C4-2B (cell line): ENCODE measurements around the gene PLK2.

Source experiments
- ZFX ChIP-seq: fragments of 450-650 bp; IDR thresholded peaks from 2 replicates; pipeline ENCODE4 v1.6.1; 2017
- TF ChIP-seq, protein P1 (sequence below): fragments of 450-650 bp; conservative IDR thresholded peaks from 2 replicates; pipeline ENCODE4 v1.5.1; 2017; ENCODE audit warnings: mild to moderate bottlenecking

- TF ChIP-seq, protein P1, sequence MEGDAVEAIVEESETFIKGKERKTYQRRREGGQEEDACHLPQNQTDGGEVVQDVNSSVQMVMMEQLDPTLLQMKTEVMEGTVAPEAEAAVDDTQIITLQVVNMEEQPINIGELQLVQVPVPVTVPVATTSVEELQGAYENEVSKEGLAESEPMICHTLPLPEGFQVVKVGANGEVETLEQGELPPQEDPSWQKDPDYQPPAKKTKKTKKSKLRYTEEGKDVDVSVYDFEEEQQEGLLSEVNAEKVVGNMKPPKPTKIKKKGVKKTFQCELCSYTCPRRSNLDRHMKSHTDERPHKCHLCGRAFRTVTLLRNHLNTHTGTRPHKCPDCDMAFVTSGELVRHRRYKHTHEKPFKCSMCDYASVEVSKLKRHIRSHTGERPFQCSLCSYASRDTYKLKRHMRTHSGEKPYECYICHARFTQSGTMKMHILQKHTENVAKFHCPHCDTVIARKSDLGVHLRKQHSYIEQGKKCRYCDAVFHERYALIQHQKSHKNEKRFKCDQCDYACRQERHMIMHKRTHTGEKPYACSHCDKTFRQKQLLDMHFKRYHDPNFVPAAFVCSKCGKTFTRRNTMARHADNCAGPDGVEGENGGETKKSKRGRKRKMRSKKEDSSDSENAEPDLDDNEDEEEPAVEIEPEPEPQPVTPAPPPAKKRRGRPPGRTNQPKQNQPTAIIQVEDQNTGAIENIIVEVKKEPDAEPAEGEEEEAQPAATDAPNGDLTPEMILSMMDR: no peak
- no peak for TF ChIP-seq ZFX
Observed at GRCh38 chr5:58499941-58500340, 40.1 kb upstream of the PLK2 start.
